Thyroid gland (tissue), 4 donors: ENCODE measurements around the gene SCGB1A1.

Experiments
- CTCF ChIP-seq, 6 experiments: fragments of 200-600 bp in 3 of 6; fragments of 450-650 bp in 3 of 6; sonication (generic) in 3 of 6; IDR thresholded peaks; one replicate each; pipeline ENCODE4 v1.5.1; 2016 to 2019; ENCODE audit warnings: antibody characterized with exemption in 6 of 6, mild to moderate bottlenecking in 2 of 6, inconsistent platforms in 1 of 6, moderate library complexity in 1 of 6
- POLR2A ChIP-seq, 2 donors: fragments of 450-650 bp; IDR thresholded peaks; one replicate each; pipeline ENCODE4 v1.6.1; 2017; ENCODE audit warnings: antibody characterized with exemption in 2 of 2, mild to moderate bottlenecking in 2 of 2, moderate library complexity in 1 of 2

GRCh38 chr11:62404901-62405300 is 13.9 kb upstream of the SCGB1A1 start:
- TF ChIP-seq CTCF (IDR thresholded peaks at IDR 0.05) (no peak), POLR2A (IDR thresholded peaks at IDR 0.05) (no peak)
